Measurements from ENCODE around the gene SFTPA1. TPM values are rescaled to one million over a fixed set of nuclear protein-coding genes. Genes with fewer than 3 reads are reported as not detected.
"Not testable (repeated sequence)": the region's sequence is repeated elsewhere in the genome, so short reads cannot be mapped to it uniquely, and the experiment has no call there.

Gene SFTPA1
- total RNA-seq, 6 donors from 2014 or later: 5,575 to 14,730 (median 10,328) TPM

DNA sequence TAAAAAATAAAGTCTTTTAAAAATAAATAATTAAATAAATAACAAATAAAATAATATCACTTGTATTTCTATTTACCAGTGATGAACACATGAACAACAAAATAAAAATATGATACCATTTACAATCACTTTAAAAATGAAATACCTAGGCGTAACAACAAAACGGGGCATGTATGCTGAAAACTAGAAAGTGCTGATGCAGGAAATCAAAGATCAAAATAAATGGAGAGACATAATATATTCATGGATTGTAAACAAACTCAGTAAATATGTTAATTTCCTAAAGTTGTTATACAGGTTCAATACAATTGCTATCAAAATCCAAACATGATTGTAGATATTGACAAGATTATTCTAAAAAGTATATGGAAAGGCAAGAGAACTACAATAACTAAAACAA, 31.4 kb upstream of the SFTPA1 start:
- TF ChIP-seq POLR2A (IDR thresholded peaks at IDR 0.05) (no peak), POLR2AphosphoS5 (IDR thresholded peaks at IDR 0.05) (no peak), EP300 (IDR thresholded peaks at IDR 0.05) (no peak)
- TF ChIP-seq, protein P1, sequence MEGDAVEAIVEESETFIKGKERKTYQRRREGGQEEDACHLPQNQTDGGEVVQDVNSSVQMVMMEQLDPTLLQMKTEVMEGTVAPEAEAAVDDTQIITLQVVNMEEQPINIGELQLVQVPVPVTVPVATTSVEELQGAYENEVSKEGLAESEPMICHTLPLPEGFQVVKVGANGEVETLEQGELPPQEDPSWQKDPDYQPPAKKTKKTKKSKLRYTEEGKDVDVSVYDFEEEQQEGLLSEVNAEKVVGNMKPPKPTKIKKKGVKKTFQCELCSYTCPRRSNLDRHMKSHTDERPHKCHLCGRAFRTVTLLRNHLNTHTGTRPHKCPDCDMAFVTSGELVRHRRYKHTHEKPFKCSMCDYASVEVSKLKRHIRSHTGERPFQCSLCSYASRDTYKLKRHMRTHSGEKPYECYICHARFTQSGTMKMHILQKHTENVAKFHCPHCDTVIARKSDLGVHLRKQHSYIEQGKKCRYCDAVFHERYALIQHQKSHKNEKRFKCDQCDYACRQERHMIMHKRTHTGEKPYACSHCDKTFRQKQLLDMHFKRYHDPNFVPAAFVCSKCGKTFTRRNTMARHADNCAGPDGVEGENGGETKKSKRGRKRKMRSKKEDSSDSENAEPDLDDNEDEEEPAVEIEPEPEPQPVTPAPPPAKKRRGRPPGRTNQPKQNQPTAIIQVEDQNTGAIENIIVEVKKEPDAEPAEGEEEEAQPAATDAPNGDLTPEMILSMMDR (IDR thresholded peaks at IDR 0.05): no peak
- no peaks in the 10 kb centered on the region for H3K36me3 ChIP-seq
- no peak for ATAC-seq (ENCODE audit: low FRiP score in 2 of 2)
- no peak overlapping the region for H3K4me3 ChIP-seq
- no peaks in the 10 kb centered on the region for H3K9me3 ChIP-seq
- no peaks in the 10 kb centered on the region for H3K4me1 ChIP-seq
- no peak overlapping the region for H3K27ac ChIP-seq
- H3K27me3 ChIP-seq: no peaks in the 10 kb centered on the region
- WGBS, 2 donors: 94% methylated on average over 2 of the region's 2 CpGs
- DNase-seq: no peak

DNA sequence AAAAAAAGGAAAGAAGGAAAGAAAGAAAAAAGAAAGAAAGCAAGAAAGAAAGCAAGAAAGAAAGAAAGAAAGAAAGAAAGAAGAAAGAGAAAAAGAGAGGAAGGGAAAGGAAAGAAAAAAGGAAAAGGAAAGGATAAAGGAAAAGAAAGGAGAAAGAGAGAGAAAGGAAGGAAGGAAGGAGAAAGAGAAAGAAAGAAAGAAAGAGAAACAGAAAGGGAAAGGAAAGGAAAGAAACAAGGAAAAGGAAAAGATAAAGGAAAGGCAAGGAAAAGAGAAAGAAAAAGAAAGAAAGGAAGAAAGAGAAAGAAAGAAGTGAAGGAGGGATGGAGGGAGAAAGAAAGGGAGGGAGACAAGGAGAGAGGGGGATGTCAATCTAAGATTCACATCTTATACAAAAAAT, 29.7 kb upstream of the SFTPA1 start:
- no peak overlapping the region for H3K4me3 ChIP-seq
- no peaks in the 10 kb centered on the region for H3K27me3 ChIP-seq
- H3K9me3 ChIP-seq: no peaks in the 10 kb centered on the region
- peaks cover 0 to 5% (median 0%) of the 10 kb centered on the region in 4 donors for H3K4me1 ChIP-seq
- no peaks in the 10 kb centered on the region for H3K36me3 ChIP-seq
- TF ChIP-seq, protein P1 (IDR thresholded peaks at IDR 0.05): no peak
- no peak for TF ChIP-seq POLR2A (IDR thresholded peaks at IDR 0.05)
- no peak for TF ChIP-seq POLR2AphosphoS5 (IDR thresholded peaks at IDR 0.05)
- TF ChIP-seq EP300 (IDR thresholded peaks at IDR 0.05): no peak
- H3K27ac ChIP-seq: no peak overlapping the region
- ATAC-seq (ENCODE audit: low FRiP score in 2 of 2): no peak
- DNase-seq: no peak

DNA sequence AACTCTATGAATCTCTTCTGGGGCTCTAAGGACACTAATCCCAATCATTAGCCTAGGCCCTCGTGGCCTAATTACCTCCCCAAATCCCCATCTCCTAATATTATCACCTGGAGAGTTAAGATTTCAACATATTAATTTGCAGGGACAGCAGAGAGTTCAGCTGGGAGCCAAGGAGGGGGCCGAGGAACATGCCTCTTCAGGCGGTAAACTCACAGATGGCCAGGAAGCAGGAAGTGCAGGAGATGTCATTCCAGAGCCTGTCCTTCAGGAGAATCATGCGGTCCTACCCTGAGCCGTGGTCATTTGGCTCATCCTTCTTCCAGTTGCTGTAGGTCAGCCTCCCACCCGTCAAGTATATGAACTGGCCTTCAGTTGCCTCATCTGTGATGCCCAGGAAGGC, 28.6 kb upstream of the SFTPA1 start:
- H3K4me1 ChIP-seq: peaks cover 0 to 9% (median 0%) of the 10 kb centered on the region in 4 donors
- DNase-seq: no peak
- no peaks in the 10 kb centered on the region for H3K9me3 ChIP-seq
- H3K27me3 ChIP-seq: no peaks in the 10 kb centered on the region
- 94 to 95% methylated on average over 4 to 5 of the region's 6 CpGs for whole genome bisulfite sequencing, 2 donors
- no peak overlapping the region for H3K4me3 ChIP-seq
- no peaks in the 10 kb centered on the region for H3K36me3 ChIP-seq
- no peak overlapping the region for H3K27ac ChIP-seq
- TF ChIP-seq POLR2AphosphoS5 (IDR thresholded peaks at IDR 0.05) (no peak), EP300 (IDR thresholded peaks at IDR 0.05) (no peak)
- ATAC-seq (ENCODE audit: low FRiP score in 2 of 2): no peak

DNA sequence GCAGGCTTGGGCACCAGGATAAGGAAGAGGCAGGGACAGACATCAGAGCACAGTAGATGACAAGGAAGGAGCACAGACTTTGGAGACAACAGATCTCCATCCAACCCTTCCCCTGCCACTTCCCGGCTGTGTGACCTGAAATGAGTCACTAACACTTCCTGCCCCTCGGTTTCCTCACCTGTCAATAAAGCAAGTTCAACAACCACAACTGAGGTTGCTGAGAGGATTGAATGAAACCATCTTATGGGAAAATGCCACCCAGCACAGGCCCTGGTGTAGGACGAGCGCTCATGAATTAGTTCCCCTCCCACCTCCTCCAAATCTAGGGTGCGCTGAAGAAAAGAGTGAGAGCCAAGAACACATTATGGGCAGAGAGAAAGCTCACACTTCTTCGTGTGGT, 27.8 kb upstream of the SFTPA1 start:
- not testable (repeated sequence) for H3K27me3 ChIP-seq; ATAC-seq (ENCODE audit: low FRiP score in 2 of 2); H3K4me3 ChIP-seq; H3K36me3 ChIP-seq; H3K9me3 ChIP-seq; H3K27ac ChIP-seq; DNase-seq
- 63 to 80% methylated on average over 1 to 5 of the region's 6 CpGs for WGBS, 2 donors
- H3K4me1 ChIP-seq: peaks cover 0 to 14% (median 0%) of the 10 kb centered on the region in 4 donors

DNA sequence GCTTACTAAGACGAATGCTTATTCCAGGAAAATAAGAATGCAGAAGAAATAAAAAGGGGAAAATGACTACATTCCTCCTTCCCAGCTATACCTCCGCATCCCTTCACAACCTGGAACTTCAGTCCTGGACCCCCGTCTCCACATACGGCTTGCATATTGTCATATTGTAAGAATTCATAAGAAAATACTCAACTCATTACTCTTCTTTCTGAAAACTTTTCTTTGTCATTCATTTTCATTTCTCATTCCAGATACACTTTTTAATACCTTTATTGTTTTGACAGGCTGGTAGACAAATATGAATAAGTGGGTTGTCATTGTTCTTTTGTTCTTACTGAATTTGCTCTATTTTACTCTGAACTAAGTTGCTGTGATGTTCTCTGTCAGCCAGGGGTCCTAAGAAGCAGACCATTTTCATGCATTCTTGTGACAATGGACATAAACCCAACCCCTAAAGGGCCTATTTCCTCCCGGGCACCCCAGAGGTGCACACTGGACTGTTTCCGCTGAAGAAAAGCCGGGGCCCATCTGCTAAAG, 27.2 kb upstream of the SFTPA1 start:
- Histone ChIP-seq H3K27me3 (no peaks in the 10 kb centered on the region), H3K4me3 (no peak overlapping the region), H3K9me3 (no peaks in the 10 kb centered on the region), H3K27ac (no peak overlapping the region), H3K4me1 (peaks cover 0 to 14% (median 0%) of the 10 kb centered on the region in 4 donors), H3K36me3 (no peaks in the 10 kb centered on the region)
- ATAC-seq (ENCODE audit: low FRiP score in 2 of 2) (no peak), DNase-seq (no peak)
- TF ChIP-seq EP300 (IDR thresholded peaks at IDR 0.05): no peak
- no peak for TF ChIP-seq POLR2A (IDR thresholded peaks at IDR 0.05)
- TF ChIP-seq, protein P1 (IDR thresholded peaks at IDR 0.05): no peak
- TF ChIP-seq POLR2AphosphoS5 (IDR thresholded peaks at IDR 0.05): no peak
- WGBS, 2 donors: 90% methylated on average over 7 of the region's 7 CpGs

DNA sequence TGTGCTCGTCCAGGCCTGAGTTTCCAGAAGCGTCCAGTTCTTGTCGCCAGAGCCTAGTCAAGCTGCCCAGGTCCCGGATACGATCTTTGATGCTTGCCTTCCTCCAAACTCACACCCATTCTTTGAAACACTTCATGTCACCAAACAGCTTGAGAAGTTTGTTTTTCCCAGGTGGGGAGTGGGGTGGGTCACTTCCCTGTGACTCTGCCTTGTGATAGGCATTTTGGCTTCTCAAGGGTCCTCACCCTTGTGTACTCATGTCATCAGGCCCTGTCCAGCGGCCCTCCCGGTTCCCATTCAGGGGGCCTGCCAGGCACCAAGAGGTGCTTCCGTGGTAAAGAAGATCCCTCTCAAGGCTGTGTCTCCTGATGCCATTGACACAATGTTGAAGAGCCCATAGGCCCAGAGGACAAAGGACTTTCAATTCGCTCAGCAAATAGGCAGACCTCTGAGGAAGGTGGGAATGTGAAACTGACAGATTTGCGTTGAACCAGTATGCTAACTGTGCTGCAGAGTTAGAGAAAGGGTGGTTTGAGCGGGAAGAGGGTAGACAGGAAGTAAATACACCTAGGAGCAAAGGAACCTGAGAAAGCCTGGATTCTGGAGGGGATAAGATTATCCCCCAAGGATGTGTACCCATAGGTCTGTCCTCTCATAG, 24.7 kb upstream of the SFTPA1 start:
- Histone ChIP-seq H3K27me3 (no peaks in the 10 kb centered on the region), H3K9me3 (no peaks in the 10 kb centered on the region), H3K36me3 (no peaks in the 10 kb centered on the region), H3K27ac (peak overlapping the region in 3 of 4 donors; percentile 6 to 67 (median 12)), H3K4me3 (no peak overlapping the region), H3K4me1 (peaks cover 0 to 14% (median 0%) of the 10 kb centered on the region in 4 donors)
- peak in 1 of 2 donors; percentile 66 for DNase-seq
- TF ChIP-seq POLR2A (IDR thresholded peaks at IDR 0.05) (peak in 1 of 4 donors; percentile 39), POLR2AphosphoS5 (IDR thresholded peaks at IDR 0.05) (peak in 1 of 2 donors; percentile 52), EP300 (IDR thresholded peaks at IDR 0.05) (peak in 2 of 4 donors; percentile 60)
- TF ChIP-seq, protein P1 (IDR thresholded peaks at IDR 0.05): no peak
- peak; percentile 56 to 86 for ATAC-seq (ENCODE audit: low FRiP score in 2 of 2)
- 62 to 78% methylated on average over 9 to 11 of the region's 11 CpGs for WGBS, 2 donors
